HepG2 (cell line): ENCODE data around the gene UBE2QL1. TPM values are rescaled to one million over a fixed set of nuclear protein-coding genes. Genes with fewer than 3 reads are reported as not detected.

Experiments
- MAZ ChIP-seq, 2 experiments: sonication (generic) in 1 of 2; formaldehyde crosslinking in 1 of 2; IDR thresholded peaks; 2 replicates each; pipeline versions ENCODE4 v1.5.0 to v1.6.1; 2012 to 2020; ENCODE audit warnings: low read depth in 2 of 2, mild to moderate bottlenecking in 2 of 2, borderline replicate concordance in 1 of 2, improper control_type of control experiment in 1 of 2, low read length in 1 of 2, missing genetic modification reagents in 1 of 2, moderate library complexity in 1 of 2
- PRPF4 ChIP-seq: fragments of 200-400 bp; formaldehyde crosslinking; IDR thresholded peaks from 2 replicates; pipeline ENCODE4 v1.6.1; 2016; ENCODE audit warnings: low read length, low read depth; ENCODE audit not compliant: poor library complexity, severe bottlenecking
- polyA plus RNA-seq, 8 experiments: library from polyadenylated mRNA; depleted of rRNA in 3 of 8; stranded (reverse) in 7 of 8; unstranded in 1 of 8; fragments of >200 nt; fragmentation: Illumina TruSeq in 4 of 8; extraction: Trizol in 4 of 8; gene quantifications; 2 replicates each; pipeline versions ENCODE4 v1.2.1 to v1.2.3, GENCODE V29; 2011 to 2016; ENCODE audit warnings: low read depth in 4 of 8, missing spikeins in 1 of 8, mixed read lengths in 1 of 8; ENCODE audit not compliant: insufficient read depth in 1 of 8
- total RNA-seq, 5 experiments: library from RNA; depleted of rRNA; stranded (reverse); fragments of >200 nt; fragmentation: Illumina TruSeq; extraction: Trizol; gene quantifications; 2 replicates each; pipeline ENCODE4 v1.2.3, GENCODE V29; 2016; ENCODE audit warnings: low read depth in 1 of 5
- TF ChIP-seq, protein P1 (sequence below): sonication (generic); formaldehyde crosslinking; IDR thresholded peaks from 2 replicates; pipeline ENCODE4 v1.4.0; 2020; ENCODE audit warnings: mild to moderate bottlenecking, missing genetic modification reagents
- TF ChIP-seq, protein P2 (sequence below): sonication (generic); formaldehyde crosslinking; IDR thresholded peaks from 2 replicates; pipeline ENCODE4 v1.5.0; 2020; ENCODE audit warnings: missing genetic modification reagents

UBE2QL1 gene
- total and polyA plus RNA-seq, 2 of the 13 experiments (the other 11 are each of a cell fraction or from before 2014, with no cell fraction given): not detected

DNA sequence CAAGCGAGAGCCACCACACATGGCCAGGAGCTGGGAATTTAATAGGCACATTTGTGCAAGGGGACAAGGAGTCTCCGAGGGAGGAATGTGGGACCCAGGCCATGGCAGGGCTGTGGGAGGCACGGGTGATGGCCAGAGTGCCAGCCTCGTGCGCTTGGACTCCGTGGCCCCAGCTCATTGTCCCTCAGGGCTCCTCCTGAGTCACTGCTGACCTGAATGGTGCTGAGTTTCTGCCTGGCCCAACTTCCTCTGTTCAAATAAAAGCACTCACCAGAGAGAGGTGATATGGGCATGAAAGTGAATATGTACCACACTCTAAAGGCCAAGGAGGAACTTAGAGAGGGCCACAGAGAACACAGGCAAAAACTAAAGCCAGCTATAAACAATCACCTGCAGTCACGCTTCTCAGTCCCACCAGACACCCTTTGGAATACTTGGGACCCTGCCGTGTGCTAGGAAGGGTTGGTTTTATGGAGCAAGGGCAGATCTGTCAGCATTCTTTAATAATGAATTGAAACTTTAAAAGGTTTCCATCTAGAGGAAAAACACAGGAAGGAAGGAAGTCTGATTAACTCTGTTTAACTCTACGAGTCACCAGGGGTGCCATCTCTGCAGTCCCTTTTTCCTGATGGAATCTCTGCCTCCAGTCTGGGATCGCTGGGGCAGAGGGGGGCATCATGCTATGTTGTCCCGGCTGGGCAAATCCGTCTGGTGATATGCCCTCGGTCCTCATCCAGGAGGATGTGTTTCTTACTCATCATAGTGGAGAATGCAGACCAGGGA, 25.1 kb upstream of the UBE2QL1 start (continued):
- TF ChIP-seq, protein P1, sequence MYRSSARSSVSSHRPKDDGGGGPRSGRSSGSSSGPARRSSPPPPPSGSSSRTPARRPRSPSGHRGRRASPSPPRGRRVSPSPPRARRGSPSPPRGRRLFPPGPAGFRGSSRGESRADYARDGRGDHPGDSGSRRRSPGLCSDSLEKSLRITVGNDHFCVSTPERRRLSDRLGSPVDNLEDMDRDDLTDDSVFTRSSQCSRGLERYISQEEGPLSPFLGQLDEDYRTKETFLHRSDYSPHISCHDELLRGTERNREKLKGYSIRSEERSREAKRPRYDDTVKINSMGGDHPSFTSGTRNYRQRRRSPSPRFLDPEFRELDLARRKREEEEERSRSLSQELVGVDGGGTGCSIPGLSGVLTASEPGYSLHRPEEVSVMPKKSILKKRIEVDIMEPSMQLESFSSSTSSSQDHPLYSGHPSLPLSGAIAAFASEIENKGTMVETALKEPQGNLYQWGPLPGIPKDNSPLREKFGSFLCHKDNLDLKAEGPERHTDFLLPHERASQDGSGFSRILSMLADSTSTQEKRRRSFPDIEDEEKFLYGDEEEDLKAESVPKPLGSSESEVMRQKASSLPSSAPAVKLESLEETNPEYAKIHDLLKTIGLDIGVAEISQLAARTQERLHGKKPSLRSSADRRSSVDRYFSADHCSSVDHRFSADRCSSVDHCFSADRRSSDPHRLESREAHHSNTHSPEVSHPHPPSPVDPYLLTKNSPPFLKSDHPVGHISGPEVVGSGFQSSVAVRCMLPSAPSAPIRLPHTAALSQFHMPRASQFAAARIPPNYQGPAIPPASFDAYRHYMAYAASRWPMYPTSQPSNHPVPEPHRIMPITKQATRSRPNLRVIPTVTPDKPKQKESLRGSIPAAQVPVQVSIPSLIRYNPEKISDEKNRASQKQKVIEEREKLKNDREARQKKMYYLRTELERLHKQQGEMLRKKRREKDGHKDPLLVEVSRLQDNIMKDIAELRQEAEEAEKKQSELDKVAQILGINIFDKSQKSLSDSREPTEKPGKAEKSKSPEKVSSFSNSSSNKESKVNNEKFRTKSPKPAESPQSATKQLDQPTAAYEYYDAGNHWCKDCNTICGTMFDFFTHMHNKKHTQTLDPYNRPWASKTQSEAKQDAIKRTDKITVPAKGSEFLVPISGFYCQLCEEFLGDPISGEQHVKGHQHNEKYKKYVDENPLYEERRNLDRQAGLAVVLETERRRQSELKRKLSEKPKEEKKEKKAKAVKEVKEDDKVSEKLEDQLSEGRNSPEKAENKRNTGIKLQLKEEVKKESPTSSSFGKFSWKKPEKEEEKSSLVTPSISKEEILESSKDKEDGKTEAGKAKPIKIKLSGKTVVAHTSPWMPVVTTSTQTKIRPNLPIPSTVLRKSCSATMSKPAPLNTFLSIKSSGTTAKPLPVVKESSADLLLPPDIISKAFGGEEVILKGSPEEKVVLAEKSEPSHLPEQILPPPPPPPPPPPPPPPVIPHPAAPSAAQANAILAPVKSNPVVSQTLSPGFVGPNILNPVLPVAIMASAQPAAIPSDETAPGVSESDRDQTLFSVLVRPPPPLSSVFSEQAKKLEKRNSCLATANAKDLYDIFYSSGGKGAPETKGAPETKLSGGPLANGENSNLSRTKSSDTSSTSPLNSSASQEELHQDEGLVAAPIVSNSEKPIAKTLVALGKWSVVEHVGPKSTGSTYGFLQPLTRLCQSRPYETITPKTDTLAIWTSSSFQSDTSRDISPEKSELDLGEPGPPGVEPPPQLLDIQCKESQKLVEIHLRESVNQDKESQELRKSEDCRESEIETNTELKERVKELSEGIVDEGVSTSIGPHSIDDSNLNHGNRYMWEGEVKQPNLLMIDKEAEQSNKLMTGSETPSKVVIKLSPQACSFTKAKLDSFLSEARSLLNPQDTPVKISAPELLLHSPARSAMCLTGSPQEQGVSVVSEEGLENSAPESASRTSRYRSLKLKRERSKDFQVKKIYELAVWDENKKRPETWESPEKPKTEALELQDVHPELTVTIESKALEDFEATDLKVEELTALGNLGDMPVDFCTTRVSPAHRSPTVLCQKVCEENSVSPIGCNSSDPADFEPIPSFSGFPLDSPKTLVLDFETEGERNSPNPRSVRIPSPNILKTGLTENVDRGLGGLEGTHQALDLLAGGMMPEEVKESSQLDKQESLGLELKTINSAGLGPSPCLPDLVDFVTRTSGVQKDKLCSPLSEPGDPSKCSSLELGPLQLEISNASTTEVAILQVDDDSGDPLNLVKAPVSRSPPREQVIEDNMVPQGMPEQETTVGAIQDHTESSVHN (CRISPR knock-in tag): no peak
- TF ChIP-seq MAZ (IDR thresholded peaks at IDR 0.05; ENCODE audit: borderline replicate concordance, low read depth, low read length) (no peak), MAZ (CRISPR knock-in tag; IDR thresholded peaks at IDR 0.05; ENCODE audit: low read depth) (no peak), PRPF4 (no peak)
- TF ChIP-seq, protein P2, sequence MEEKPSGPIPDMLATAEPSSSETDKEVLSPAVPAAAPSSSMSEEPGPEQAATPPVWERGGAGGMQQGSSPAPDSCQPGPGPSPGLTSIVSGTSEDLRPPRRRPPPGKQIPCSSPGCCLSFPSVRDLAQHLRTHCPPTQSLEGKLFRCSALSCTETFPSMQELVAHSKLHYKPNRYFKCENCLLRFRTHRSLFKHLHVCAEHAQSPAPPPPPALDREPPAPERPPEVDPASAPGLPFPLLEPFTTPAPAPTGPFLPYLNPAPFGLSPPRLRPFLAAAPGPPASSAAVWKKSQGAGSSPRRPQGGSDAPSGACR (CRISPR knock-in tag): no peak
